ENCODE measurements around the gene RSPH1.

DNA sequence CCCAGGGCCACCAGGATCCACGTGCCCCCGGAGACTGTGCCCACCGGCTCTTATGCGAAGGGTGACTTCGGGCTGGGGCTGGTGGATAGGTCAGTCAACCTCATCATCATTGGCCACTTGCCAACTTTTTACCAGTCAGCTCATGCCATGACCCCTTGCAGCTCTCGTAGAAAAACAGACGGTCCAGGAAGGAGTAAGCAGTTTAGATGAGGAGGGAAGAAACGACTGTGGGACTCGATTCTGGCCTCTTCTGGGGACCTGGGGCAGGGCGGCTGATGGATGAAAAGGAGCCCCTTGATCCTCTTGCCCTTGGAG lies 51.3 kb downstream of the RSPH1 start:
- TF ChIP-seq SUZ12 (IDR thresholded peaks at IDR 0.05; ENCODE audit: extremely low read depth, insufficient read depth, insufficient read length): no peak
- TF ChIP-seq ZNF274 (IDR thresholded peaks at IDR 0.05; ENCODE audit: low read depth, low read length): no peak

Measured in NT2/D1 (cell line).